ENCODE results near the gene ABHD18.
"Not testable (repeated sequence)": the region's sequence is repeated elsewhere in the genome, so short reads cannot be mapped to it uniquely, and the experiment has no call there.

The ABHD18 gene

DNA sequence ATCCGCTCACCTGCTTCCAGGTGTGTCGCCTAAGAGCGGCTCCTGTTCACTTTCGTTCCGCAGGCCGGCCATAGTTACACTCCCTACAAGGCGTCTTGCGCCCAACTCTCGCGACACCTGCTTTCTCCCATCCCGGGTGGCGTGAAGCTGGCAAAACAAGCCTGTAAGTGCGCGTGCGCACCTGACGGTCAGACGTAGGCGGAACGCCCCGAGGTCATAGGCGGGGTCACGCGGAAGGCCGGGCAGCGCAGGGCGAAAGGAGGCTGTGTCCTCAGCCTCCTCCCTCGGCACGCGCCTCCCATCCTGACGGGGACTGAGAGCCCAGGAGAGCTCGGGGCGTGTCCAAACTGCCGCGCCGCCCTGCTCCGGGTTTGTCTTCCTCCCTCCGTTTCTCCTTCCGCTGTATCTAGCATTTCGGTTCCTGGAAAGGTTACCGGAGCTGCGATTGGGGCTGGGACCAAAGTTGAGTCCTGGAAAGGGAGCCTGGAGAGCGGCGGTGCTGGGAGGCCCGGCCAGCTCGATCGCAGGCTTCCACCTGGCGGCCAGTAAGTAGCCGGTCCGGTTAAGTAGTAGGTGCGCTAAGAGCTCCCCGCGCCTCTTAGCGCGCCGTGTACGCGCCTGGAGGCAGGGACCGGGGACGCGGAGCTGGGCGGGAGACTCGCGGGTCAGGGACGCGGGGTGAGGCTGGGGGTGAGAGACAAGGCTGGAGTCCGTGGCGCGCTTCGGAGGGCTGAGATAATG lies at the start of gene ABHD18, which contains the start of gene MFSD8:
Gene ABHD18, plus strand, starts transcription at position 345 of the 741 bp plus-strand sequence. CDS start 17,550 bp downstream, outside the sequence.
Gene MFSD8, minus strand, starts transcription at position 112 of the 741 bp plus-strand sequence. Its CDS starts 40 bp downstream, at position 72.
- peak; percentile 69 for DNase-seq (ENCODE audit: low spot score)

DNA sequence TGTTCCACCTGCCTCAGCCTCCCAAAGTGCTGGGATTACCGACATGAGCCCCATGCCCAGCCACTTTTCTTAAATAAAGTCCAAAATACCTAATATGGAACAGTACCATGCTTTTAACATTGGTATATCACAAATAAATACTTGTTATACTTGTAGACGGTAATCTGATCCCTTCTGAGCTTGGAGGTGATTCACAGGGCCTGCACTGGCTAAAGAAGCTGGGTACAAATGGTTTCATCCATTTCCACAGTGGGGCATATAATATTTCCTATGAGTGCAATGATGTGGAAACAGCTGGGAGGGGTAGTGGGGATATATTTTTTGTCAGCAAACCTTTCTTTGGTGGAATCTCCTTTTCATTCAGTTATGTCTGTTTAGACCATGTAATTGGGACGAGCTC lies 48.7 kb upstream of the ABHD18 start:
- no peak for DNase-seq (ENCODE audit: low spot score)

DNA sequence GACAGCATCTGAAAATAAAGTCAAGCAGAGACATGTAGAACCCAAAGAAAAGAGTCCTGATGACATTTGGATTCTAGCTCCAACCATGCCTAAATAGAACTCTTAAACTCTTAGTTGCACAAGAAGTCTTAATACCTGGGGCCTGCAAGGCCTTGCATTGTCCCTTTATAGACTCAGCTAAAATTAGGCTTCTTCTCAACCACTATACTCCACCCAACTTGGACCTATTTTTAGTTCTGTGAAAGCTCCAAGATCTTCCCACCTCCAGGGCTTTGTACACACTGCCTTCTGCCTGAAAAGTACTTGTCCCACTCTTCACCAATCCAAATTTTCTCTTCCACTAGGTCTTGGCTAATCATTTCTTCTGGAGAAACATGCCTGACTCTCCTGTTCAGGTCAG lies 48.1 kb upstream of the ABHD18 start:
- no peak for DNase-seq (ENCODE audit: low spot score)

DNA sequence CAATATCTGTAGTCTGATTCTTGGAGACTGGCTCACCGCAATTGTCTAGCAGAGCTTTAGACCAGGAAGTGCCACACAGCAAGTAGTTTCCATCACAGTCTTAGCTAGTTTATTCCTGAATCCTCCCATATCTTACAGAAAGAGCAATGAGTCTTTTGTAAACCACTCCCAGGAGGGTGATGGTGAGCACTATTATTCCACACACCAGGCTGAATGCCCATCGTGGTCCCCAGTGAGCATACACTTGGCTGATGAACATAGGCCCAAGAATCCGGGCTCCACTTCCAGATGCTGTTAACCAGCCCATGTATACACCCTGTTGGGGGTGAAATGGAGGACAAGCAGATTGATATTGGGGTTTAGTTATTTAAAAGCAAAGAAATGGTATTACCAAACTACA lies 44.7 kb upstream of the ABHD18 start:
- DNase-seq (ENCODE audit: low spot score) = no peak

DNA sequence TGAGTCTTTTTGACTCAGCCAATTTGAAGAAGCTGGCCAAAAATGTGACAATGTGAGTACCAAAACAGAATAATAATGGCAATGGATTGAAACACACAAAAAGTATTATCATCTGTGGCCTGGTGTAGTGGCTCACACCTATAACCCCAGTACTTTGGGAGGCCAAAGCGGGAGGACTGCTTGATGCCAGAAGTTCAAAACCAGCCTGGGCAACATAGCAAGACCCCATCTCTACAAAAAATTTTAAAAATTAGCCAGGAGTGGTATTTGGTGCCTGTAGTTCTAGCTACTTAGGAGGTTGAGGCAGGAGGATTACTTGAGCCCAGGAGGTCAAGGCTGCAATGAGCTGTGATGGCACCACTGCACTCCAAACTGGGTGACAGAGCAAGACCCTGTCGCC lies 43.0 kb upstream of the ABHD18 start:
- no peak for DNase-seq (ENCODE audit: low spot score)

DNA sequence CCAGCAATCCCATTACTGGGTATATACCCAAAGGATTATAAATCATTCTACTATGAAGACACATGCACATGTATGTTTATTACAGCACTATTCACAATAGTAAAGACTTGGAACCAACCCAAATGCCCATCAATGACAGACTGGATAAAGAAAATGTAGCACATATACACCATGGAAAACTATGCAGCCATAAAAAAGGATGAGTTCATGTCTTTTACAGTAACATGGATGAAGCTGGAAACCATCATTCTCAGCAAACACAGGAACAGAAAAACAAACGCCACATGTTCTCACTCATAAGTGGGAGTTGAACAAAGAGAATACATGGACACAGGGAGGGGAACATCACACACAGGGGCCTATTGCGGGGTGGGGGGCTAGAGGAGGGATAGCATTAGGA lies 39.5 kb upstream of the ABHD18 start:
- not testable (repeated sequence) for DNase-seq (ENCODE audit: low spot score)

DNA sequence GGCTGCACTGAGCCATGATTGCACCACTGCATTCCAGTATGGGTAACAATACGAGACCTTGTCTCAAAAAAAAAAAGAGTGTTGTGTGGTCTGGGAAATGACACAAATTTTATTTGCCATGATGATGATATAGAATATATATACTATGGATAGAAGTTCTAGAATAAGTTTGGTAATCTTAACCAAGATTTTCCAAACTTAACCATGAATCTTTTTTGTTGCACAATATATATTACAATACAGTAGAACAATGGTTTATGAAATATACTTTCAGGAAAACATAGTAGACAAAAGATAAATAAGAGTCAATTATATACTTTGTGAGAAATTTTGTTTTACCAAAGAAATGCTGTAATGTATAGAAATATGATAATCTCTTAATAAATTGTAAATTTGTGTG lies 35.0 kb upstream of the ABHD18 start:
- DNase-seq (ENCODE audit: low spot score) = no peak

DNA sequence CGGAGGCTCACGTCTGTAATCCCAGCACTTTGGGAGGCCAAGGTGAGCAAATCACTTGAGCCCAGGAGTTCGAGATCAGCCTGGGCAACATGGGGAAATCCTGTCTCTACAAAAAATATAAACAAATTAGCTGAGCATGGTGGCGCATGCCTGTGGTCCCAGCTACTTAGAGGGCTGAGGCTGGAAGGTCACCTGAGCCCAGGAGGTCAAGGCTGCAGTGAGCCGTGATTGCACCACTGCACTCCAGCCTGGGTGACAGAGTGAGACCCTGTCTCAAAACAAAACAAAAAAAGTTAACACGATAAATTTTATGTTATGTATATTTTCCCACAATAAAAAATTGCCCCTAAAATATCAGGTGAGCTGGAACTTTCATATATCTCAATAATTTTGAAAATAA lies 33.4 kb upstream of the ABHD18 start:
- not testable (repeated sequence) for DNase-seq (ENCODE audit: low spot score)

DNA sequence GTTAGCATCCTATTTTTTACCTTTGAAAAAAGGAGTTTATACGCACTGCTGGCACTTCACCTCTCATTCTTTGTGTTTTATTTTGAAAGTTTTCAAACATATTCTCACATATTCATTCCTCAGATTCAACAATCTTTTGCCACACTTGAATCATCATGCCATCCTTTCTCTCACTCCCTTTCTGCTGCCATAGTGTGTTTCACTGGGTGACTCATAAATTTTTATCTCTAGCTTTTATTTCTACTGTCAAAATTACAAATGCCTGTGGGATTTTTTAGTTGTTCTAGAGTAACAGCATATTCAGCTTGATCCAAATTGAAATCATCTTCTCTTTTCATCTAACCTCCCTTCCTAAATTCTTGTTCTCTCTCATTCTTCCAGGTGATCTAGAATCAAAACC lies 28.2 kb upstream of the ABHD18 start:
- DNase-seq (ENCODE audit: low spot score) = no peak

DNA sequence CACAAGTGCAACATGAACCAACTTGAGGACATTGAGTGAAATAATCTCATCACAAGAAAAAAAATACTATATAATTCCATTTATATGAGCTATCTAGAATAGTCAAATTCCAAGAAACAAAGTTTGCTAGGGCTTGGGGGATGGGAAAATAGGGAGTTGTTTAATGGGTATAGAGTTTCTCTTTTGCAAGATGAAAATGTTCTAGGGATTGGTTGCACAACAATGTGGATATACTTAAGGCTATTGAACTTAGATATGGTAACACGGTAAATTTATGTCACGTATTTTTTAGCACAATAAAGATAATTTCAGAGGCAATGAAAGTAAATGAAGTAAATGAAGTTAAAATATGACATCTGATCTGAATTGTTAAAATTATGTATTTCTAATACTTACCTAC lies 8.1 kb upstream of the ABHD18 start:
- DNase-seq (ENCODE audit: low spot score) = no peak

DNA sequence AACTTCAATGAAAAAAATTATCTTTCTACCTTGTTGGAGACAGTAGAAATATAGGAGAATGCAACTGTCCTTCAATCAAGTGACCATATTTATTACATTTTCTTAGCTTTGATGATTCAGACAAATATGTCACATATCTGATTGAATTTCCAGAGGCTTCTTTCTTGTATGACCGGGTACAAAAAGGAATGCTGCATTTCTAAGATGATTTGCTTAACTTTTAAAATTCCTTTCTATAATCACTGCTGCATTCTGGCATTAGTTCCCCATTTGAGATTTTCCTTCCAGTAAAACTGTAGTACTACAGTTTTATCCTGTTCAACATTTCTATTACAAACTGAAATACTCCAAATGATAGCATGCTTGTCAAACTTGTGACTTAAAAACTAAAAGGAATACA lies 5.4 kb upstream of the ABHD18 start:
- DNase-seq (ENCODE audit: low spot score) = no peak

DNA sequence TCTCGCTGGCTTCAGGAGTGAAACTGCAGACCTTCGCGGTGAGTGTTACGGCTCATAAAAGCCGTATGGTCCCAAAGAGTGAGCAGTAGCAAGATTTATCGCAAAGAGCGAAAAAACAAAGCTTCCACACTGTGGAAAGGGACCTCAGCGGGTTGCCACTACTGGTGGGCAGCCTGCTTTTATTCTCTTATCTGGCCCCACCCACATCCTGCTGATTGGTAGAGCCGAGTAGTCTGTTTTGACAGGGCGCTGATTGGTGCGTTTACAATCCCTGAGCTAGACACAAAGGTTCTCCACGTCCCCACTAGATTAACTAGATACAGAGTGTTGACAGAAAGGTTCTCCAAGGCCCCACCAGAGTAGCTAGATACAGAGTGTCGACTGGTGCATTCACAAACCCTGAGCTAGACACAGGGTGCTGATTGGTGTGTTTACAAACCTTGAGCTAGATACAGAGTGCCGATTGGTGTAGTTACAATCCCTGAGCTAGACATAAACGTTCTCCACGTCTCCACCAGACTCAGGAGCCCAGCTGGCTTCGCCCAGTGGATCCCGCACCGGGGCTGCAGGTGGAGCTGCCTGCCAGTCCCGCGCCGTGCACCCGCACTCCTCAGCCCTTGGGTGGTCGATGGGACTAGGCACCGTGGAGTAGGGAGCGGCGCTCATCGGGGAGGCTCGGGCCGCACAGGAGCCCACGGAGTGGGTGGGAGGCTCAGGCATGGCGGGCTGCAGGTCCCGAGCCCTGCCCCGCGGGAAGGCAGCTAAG lies 1.4 kb upstream of the ABHD18 start:
- not testable (repeated sequence) for DNase-seq (ENCODE audit: low spot score)

DNA sequence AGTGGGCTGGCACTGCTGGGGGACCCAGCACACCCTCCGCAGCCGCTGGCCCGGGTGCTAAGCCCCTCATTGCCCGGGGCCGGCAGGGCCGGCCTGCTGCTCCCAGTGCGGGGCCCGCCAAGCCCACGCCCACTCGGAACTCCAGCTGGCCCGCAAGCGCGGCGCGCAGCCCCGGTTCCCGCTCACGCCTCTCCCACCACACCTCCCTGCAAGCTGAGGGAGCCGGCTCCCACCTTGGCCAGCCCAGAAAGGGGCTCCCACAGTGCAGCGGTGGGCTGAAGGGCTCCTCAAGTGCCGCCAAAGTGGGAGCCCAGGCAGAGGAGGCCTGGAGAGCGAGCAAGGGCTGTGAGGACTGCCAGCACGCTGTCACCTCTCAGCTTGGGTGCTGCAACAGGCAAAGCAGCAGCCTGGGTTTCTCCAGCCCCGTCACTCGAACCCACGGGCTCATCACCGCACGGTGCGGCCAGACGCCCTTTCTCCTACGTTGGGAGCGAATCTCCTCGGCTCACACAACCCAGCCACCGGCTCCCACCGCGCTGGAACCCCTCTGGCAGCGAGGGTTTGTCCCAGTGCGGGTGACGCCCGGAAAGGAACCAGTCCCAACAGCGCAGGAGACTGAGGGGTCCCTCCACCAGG lies 662 bp upstream of the ABHD18 start:
- not testable (repeated sequence) for DNase-seq (ENCODE audit: low spot score)

DNA sequence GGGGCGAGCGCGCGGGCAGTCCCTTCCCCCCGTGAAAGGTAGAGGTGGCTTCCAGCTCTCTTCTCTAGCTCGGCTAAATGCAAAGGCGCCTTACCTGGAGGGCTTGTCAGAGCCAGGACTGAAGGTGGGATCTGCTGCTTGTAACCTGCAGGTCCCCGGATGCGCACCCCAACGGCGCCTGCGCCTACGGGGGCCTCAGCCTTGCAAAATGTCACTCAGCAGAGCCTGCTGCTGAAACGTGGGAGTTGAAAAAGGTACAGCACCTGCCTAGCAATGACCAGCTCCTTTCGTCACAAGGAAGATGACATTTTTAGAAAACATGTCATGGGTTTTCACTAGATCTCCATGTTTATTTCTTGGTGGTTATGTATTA lies 583 bp downstream of the ABHD18 start:
- DNase-seq (ENCODE audit: low spot score) = peak; percentile 10

DNA sequence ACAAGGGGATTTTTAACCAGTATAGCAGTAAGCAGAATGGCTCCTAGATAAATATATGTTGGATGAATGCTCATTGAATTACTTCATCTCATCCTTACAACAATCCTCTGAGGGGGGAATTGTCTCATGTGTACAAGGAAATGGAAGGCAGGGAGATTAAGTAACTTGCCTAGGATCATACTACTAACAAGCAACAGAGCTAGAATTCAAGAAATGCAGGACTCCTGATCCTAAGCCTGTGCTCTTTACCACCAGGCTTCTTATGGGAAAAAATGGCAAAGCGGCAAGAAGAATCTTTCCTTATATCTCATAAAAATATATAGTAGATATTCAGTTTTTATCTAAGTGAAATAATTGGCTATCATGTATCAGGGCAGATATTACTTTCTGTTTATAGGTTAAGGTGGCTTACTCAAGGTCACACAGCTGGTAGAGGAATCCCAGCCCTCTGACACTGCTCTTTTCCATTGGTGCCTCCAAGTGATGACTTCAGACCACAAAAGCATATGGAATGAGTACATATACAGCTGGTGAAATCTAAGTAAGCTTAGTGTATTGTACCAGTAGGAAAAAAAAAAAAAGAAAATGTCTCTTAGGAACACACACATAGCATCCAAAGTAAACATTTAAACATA lies 2.1 kb downstream of the ABHD18 start:
- DNase-seq (ENCODE audit: low spot score) = no peak

DNA sequence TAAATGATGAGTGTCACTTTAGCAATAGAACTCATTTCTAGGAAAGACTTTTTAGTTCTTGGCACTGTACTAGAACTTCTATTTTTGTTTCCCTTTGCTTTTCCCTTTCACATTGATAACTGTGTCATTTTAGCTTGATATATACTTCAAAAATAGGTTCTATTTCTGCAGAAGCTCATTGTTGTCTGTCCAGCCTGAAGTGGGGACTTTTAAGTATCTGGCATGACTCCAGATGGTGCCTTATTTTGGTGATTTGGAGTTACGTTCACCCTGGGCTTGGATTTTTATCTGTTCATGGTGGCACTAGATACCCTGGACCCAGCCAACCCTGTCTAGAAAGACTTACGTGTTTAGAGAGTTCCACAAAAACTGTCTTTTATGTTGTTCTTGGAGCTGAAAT lies 3.4 kb downstream of the ABHD18 start:
- DNase-seq (ENCODE audit: low spot score) = no peak

DNA sequence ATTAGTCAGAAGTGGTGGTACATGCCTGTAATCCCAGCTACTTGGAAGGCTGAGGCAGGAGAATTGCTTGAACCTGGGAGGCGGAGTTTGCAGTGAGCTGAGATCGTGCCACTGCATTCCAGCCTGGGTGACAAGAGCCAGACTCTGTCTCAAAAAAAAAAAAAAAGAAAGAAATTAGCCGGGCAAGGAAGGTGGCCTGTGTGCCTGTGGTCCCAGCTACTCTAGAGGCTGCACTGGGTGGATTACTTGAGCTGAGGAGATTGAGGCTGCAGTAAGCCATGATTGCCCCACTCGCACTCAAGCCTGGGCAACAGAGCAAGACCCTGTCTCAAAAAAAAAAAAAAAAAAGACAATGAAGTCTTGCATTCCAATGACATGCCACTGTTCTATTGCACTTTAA lies 5.7 kb downstream of the ABHD18 start:
- not testable (repeated sequence) for DNase-seq (ENCODE audit: low spot score)

DNA sequence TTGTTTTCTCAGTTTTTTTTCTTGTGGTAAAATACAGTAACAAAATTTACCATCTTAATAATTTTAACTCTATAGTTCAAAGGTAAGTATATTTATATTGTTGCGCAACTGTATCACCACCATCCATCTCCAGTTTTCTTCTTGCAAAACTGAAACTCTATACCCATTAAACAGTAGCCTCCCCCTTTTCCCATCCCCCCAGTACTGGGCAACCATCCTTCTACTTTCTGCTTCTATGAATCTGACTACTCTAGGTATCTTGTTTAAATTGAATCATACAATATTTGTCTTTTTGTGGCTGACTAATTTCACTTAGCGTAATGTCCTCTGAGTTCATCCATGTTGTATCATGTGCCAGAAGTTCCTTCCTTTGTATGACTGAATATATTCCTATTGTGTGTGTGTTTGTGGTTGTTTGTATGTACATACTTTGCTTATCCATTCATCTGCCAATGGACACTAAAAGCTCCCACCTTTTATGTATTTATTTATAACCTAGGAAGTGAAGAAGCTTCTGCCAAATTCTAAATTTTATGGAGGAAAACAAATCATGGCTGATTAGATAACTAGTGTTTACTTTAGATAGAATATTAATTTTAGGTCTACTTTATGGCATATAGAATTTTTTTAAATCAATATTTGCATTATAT lies 10.0 kb downstream of the ABHD18 start:
- DNase-seq (ENCODE audit: low spot score) = no peak

DNA sequence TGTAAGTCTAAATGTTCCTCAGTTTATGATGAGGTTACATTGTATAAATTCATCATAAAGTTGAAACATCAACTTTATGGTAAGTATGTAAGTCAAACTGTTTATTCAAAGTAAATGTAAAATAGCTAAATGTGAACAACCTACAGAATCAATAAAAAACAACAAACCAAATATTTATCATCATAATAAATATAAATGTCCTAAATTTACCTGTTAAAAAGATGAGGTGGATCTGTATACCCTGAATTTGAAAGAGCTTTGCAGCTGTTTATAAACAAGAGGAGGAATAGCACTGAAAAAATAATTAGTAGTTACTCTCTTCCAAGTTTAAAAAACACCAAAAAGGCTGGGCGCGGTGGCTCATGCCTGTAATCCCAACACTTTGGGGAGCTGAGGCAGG lies 13.7 kb downstream of the ABHD18 start:
- no peak for DNase-seq (ENCODE audit: low spot score)

DNA sequence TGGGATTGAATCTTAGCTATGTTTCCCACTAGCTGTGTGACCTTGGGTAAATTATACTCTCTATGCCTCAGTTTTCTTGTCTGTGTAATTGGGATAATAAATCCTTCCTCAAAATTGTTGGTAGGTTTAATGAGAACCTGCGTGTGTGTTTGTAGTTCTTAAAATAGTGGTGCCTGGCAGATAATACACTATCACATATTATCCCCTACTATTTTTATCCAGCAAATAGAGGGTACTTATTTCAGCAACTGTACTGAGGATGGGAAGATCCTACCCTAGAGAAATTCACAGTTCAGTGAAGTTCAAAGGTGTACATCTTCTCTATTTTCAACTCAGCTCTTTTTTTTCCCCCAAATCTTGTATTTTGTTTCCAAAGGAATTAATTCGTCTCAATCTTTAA lies 17.2 kb downstream of the ABHD18 start:
- DNase-seq (ENCODE audit: low spot score) = no peak

DNA sequence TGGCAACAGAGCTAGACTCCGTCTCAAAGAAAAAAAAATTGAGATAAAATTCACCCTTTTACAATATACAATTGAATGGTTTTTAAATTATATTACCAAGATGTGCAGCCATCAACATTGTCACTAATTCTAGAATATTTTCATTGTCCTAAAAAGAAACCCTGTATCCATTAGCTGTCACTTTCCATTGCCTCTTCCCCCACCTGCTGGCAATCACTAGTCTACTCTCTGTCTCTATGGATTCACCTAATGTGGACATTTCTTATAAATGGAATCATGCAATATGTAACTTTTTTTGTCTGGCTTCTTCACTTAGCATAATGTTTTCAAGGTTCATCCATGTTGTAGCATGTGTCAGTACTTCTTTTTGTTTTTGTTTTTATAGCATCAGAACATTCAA lies 20.8 kb downstream of the ABHD18 start:
- DNase-seq (ENCODE audit: low spot score) = no peak

DNA sequence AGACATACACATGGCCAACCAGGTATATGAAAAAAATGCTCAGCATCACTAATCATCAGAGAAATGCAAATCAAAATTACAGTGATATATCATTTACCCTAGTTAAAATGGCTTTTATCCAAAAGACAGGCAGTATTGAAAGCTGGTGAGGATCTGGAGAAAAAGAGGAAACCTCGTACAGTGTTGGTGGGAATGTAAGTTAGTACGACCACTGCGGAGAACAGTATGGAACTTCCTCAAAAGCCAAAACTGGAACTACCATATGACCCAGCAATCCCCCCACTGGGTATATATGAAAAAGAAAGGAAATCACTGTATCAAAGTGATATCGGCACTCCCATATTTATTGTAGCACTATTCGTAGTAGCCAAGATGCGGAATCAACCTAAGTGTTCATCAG lies 23.4 kb downstream of the ABHD18 start:
- no peak for DNase-seq (ENCODE audit: low spot score)

Data from HuH-7.5 (cell line).